Measurements from ENCODE around the gene BCL2L11. TPM values are rescaled to one million over a fixed set of nuclear protein-coding genes. Genes with fewer than 3 reads are reported as not detected.

Gene BCL2L11
- total RNA-seq, 2 donors from 2014 or later, result 12.9 to 13.4 TPM

GRCh38 chr2:111143843-111144198, 23.1 kb downstream of the BCL2L11 start:
- Mint-ChIP-seq H3K9me3 (no peaks in the 10 kb centered on the region), H3K36me3 (ENCODE audit: low read depth) (peaks cover 82% of the 10 kb centered on the region), H3K27me3 (no peaks in the 10 kb centered on the region), H3K4me3 (no peak overlapping the region), H3K27ac (no peak overlapping the region), H3K4me1 (peaks cover 6% of the 10 kb centered on the region)
- ATAC-seq (replicated peaks), result no peak

- ATAC-seq (replicated peaks), result no peak
- Mint-ChIP-seq H3K4me3 (no peak overlapping the region), H3K27me3 (no peaks in the 10 kb centered on the region), H3K27ac (no peak overlapping the region), H3K4me1 (peaks cover 6% of the 10 kb centered on the region), H3K9me3 (no peaks in the 10 kb centered on the region), H3K36me3 (ENCODE audit: low read depth) (peaks cover 82% of the 10 kb centered on the region)
These were observed 24.5 kb downstream of the BCL2L11 start for GRCh38 chr2:111145103-111145760.

DNA sequence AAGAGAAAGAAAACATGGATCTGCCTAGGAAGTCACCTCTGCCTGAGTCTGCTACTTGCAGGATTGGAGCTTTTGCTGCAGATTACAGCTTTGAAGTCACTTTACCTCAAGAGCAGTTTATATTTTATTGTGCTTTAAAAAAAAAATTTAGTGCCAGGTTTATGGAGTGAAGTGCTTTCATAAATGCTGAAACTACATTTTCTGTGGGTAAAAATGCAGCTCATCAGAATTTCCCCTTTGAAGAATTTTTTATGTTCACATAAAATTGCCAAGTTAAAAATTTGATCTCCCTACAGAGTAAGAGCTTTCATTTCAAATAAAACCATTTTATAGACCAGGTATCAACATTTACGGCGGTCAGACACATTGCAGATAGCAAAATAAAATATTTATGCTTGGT, 25.2 kb downstream of the BCL2L11 start:
- Mint-ChIP-seq H3K27ac (no peak overlapping the region), H3K9me3 (no peaks in the 10 kb centered on the region), H3K4me1 (peaks cover 6% of the 10 kb centered on the region), H3K4me3 (no peak overlapping the region), H3K27me3 (no peaks in the 10 kb centered on the region), H3K36me3 (ENCODE audit: low read depth) (peaks cover 82% of the 10 kb centered on the region)
- ATAC-seq (replicated peaks), result no peak

- H3K4me3 Mint-ChIP-seq, result no peak overlapping the region
- H3K36me3 Mint-ChIP-seq (ENCODE audit: low read depth), result peaks cover 85% of the 10 kb centered on the region
- ATAC-seq (replicated peaks), result no peak
- H3K9me3 Mint-ChIP-seq, result no peaks in the 10 kb centered on the region
- H3K27me3 Mint-ChIP-seq, result no peaks in the 10 kb centered on the region
- no peak overlapping the region for H3K27ac Mint-ChIP-seq
- H3K4me1 Mint-ChIP-seq, result peaks cover 5% of the 10 kb centered on the region
These were observed 27.6 kb downstream of the BCL2L11 start for GRCh38 chr2:111148225-111148873.

GRCh38 chr2:111148925-111149324, 28.2 kb downstream of the BCL2L11 start:
- H3K36me3 Mint-ChIP-seq (ENCODE audit: low read depth), result peaks cover 85% of the 10 kb centered on the region
- no peak overlapping the region for H3K4me3 Mint-ChIP-seq
- H3K9me3 Mint-ChIP-seq, result no peaks in the 10 kb centered on the region
- H3K27me3 Mint-ChIP-seq, result no peaks in the 10 kb centered on the region
- H3K27ac Mint-ChIP-seq, result no peak overlapping the region
- ATAC-seq (replicated peaks), result no peak
- H3K4me1 Mint-ChIP-seq, result peaks cover 5% of the 10 kb centered on the region

DNA sequence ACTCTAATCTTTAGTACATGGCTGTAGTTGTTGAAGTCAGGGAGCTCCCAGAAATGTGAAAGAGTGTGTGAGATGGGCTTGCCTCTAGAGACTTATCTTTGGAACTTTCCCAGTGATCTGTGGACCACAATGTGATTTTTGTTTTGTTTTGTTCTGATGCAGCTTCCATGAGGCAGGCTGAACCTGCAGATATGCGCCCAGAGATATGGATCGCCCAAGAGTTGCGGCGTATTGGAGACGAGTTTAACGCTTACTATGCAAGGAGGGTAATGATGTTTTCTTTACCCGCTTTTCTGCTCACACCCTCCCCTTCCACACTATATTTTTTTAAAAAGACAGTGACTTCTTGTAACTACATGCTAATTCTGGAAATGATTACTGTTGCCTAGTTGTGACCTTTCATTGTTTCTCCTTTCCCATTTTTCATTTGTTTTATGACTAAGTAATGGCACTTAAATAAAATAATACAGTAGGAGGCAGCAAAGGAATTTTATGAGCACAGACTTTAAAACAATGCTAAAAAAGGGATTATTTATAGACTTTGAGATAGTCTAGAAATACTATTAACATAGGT, 29.3 kb downstream of the BCL2L11 start:
- Mint-ChIP-seq H3K4me3 (no peak overlapping the region), H3K36me3 (ENCODE audit: low read depth) (peaks cover 85% of the 10 kb centered on the region), H3K27me3 (no peaks in the 10 kb centered on the region), H3K4me1 (peaks cover 5% of the 10 kb centered on the region), H3K27ac (no peak overlapping the region), H3K9me3 (no peaks in the 10 kb centered on the region)
- ATAC-seq (replicated peaks), result no peak

- no peak for ATAC-seq (replicated peaks)
- H3K9me3 Mint-ChIP-seq, result no peaks in the 10 kb centered on the region
- no peaks in the 10 kb centered on the region for H3K27me3 Mint-ChIP-seq
- H3K4me3 Mint-ChIP-seq, result no peak overlapping the region
- peaks cover 21% of the 10 kb centered on the region for H3K4me1 Mint-ChIP-seq
- no peak overlapping the region for H3K27ac Mint-ChIP-seq
- peaks cover 97% of the 10 kb centered on the region for H3K36me3 Mint-ChIP-seq (ENCODE audit: low read depth)
These were observed 34.0 kb downstream of the BCL2L11 start for GRCh38 chr2:111154758-111155157.

DNA sequence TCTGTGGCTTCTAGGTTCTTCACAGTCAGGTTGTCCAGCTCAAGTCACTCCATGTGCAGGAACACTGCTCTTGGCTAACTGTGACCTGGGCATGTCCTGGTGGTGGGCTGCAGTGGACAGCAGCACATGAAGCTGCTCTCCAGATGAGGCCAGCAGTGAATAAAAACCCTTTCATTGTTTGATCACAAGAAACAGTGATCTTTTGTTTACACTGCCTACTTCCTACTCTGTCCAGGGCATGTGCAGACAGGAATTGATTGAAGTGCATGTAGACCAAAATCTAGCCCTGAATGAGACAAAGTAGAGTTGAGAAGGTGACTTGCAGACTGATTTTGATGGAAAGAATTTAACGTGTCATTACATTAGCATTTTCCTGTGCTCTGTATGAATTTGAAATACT, 34.9 kb downstream of the BCL2L11 start:
- no peaks in the 10 kb centered on the region for H3K9me3 Mint-ChIP-seq
- no peak overlapping the region for H3K27ac Mint-ChIP-seq
- H3K36me3 Mint-ChIP-seq (ENCODE audit: low read depth), result peaks cover 97% of the 10 kb centered on the region
- ATAC-seq (replicated peaks), result no peak
- H3K4me3 Mint-ChIP-seq, result no peak overlapping the region
- H3K27me3 Mint-ChIP-seq, result no peaks in the 10 kb centered on the region
- peaks cover 27% of the 10 kb centered on the region for H3K4me1 Mint-ChIP-seq

DNA sequence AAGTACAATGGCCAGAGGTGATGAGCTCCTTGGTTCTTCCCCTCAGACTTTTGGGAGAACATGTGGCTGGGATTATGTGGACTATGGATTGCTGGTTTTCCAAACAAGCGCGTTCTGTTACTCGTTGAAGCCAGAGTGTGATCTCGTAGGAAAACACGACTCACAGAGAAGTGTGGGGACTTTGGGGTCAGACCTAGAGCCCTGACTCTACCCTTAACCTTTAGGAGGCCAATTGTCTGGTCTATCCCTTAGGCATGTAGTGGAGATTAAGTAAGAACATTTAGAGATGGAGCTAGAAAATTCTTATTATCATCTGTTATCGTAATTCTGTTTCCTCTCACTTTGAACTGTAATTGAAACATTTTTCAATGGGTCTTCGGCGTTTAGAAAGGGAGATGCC, 35.8 kb downstream of the BCL2L11 start:
- Mint-ChIP-seq H3K36me3 (ENCODE audit: low read depth) (peaks cover 97% of the 10 kb centered on the region), H3K4me3 (no peak overlapping the region), H3K9me3 (no peaks in the 10 kb centered on the region), H3K27me3 (no peaks in the 10 kb centered on the region), H3K27ac (no peak overlapping the region), H3K4me1 (peaks cover 27% of the 10 kb centered on the region)
- no peak for ATAC-seq (replicated peaks)

GRCh38 chr2:111157071-111157661, 36.5 kb downstream of the BCL2L11 start:
- H3K27ac Mint-ChIP-seq, result no peak overlapping the region
- H3K27me3 Mint-ChIP-seq, result no peaks in the 10 kb centered on the region
- peaks cover 22% of the 10 kb centered on the region for H3K4me1 Mint-ChIP-seq
- no peaks in the 10 kb centered on the region for H3K9me3 Mint-ChIP-seq
- H3K4me3 Mint-ChIP-seq, result no peak overlapping the region
- no peak for ATAC-seq (replicated peaks)
- peaks cover 97% of the 10 kb centered on the region for H3K36me3 Mint-ChIP-seq (ENCODE audit: low read depth)

DNA sequence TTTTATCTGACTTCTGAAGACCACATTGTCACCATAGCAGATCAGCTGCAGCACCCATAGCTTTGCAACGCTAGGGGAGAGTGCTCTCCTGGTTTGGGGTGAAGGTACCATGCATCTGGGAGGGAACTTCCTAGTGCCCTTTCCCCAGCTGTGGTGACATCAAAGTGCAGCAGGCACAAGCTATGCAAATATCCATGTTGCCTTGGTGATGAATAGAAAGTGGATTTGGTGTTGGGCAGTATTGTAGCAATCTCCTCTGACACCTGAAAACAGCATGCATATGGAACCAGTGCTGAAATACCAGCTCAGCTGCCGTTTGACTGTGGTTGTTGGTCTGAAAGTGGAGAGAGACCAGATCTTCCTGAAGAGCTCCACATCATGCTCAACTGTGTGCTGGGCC, 37.1 kb downstream of the BCL2L11 start:
- no peak for ATAC-seq (replicated peaks)

GRCh38 chr2:111159641-111160040, 38.9 kb downstream of the BCL2L11 start:
- ATAC-seq (replicated peaks), result no peak
- no peaks in the 10 kb centered on the region for H3K27me3 Mint-ChIP-seq
- no peaks in the 10 kb centered on the region for H3K9me3 Mint-ChIP-seq
- H3K36me3 Mint-ChIP-seq (ENCODE audit: low read depth), result peaks cover 96% of the 10 kb centered on the region
- peaks cover 32% of the 10 kb centered on the region for H3K4me1 Mint-ChIP-seq
- no peak overlapping the region for H3K4me3 Mint-ChIP-seq
- H3K27ac Mint-ChIP-seq, result no peak overlapping the region

More for the DNA sequence above, 37.1 kb downstream of the BCL2L11 start:
- Mint-ChIP-seq H3K4me3 (no peak overlapping the region), H3K27ac (no peak overlapping the region), H3K27me3 (no peaks in the 10 kb centered on the region), H3K9me3 (no peaks in the 10 kb centered on the region), H3K4me1 (peaks cover 26% of the 10 kb centered on the region), H3K36me3 (ENCODE audit: low read depth) (peaks cover 96% of the 10 kb centered on the region)

- Mint-ChIP-seq H3K36me3 (ENCODE audit: low read depth) (peaks cover 96% of the 10 kb centered on the region), H3K27ac (no peak overlapping the region), H3K4me3 (no peak overlapping the region), H3K4me1 (peaks cover 31% of the 10 kb centered on the region), H3K27me3 (no peaks in the 10 kb centered on the region), H3K9me3 (no peaks in the 10 kb centered on the region)
- ATAC-seq (replicated peaks), result no peak
These were observed 40.0 kb downstream of the BCL2L11 start for GRCh38 chr2:111160758-111161157.

DNA sequence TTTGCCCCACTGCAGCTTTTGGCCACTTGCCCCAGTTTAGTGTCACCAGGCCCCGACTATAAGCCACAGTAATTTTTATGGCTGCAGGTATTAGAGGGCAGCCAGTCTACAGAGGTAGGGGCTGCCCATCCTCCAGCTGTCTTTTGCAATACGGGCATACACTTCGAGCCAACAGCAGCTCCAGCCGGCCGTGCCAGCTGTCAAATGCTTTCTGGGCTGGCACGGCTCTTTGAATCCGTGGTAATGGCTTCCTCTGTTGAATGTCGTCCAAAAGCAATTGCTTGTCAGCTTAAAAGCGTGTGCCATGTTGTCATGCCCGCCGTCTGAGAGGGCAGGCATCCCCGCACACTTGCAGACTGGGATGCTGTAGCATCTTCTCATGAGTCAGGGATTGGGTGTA, 41.3 kb downstream of the BCL2L11 start:
- Mint-ChIP-seq H3K36me3 (ENCODE audit: low read depth) (peaks cover 95% of the 10 kb centered on the region), H3K27ac (no peak overlapping the region), H3K4me1 (peaks cover 24% of the 10 kb centered on the region), H3K27me3 (no peaks in the 10 kb centered on the region), H3K9me3 (no peaks in the 10 kb centered on the region), H3K4me3 (no peak overlapping the region)
- no peak for ATAC-seq (replicated peaks)
